SH-SY5Y (cell line): Measurements from ENCODE around the gene CADPS2.

ENCODE experiments used
- GATA2 ChIP-seq: IDR thresholded peaks from 2 replicates; pipeline ENCODE4 v1.6.1; 2011; ENCODE audit warnings: mild to moderate bottlenecking, low read depth, low read length
- GATA3 ChIP-seq: IDR thresholded peaks from 2 replicates; pipeline ENCODE4 v1.6.1; 2011; ENCODE audit warnings: low read depth, mild to moderate bottlenecking, low read length, moderate library complexity

The CADPS2 gene

GRCh38 chr7:122658856-122659255 is 227.4 kb downstream of the CADPS2 start:
- TF ChIP-seq GATA3 (no peak), GATA2 (no peak)

DNA sequence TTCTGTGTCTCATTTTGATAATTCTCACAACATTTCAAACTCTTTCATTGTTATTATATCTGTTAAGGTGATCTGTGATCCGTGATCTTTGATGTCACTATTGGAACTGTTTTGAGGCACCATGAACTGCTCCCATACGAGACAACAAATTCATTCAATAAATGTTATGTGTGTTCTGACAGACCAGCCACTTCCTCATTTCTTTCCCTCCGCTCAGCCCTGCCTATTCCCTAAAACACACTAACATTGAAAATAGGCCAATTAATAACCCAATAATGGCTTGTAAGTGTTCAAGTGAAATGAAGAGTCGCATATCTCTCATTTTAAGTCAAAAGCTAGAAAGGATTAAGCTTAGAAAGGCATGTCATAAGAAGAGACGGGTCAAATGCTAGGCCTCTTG is 232.6 kb downstream of the CADPS2 start:
- TF ChIP-seq GATA3: no peak
- no peak for TF ChIP-seq GATA2

- no peak for TF ChIP-seq GATA2
- no peak for TF ChIP-seq GATA3
Observed at GRCh38 chr7:122652876-122653275, 233.4 kb downstream of the CADPS2 start.

DNA sequence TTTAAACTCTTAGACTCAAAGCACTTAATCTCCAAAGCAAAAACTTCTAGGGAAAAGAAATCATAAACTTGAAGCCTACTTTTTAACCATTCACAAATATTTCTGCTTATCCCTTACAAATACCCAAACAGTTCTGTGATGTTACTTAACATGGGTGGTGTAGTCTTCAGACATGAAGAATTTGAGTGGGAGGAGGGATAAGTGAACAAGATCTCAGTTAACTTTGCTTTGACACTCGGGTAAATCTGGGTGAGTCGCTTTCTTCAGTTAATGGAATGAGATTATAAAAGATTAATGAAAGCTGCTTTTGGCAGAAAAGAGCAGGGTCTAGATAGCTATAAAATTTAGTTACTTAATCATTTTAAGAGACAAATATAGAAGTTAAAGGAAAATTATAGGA is 234.8 kb downstream of the CADPS2 start:
- TF ChIP-seq GATA3 (no peak), GATA2 (no peak)

- TF ChIP-seq GATA3 (no peak), GATA2 (no peak)
Observed at GRCh38 chr7:122643250-122643649, 243.0 kb downstream of the CADPS2 start.

DNA sequence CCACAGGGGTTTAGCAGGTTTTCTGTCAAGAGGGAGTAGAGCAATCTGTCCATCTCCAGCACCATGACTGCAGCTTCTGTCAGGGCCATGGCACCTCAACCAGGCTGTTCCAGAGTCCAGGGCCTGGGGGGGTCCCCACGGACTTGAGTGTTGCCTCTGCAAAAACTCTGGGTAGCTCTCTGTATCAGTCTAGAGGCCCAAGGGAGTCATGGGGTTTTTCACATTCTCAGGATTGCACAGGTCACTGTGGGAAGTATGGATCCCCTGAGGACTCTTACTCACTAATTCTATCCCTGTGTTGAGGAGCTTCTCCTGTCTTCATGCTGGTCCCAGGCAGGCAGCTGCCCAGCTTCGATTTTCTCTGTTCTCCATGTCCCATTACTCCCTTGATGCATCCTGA is 247.8 kb downstream of the CADPS2 start:
- TF ChIP-seq GATA2 (no peak), GATA3 (no peak)

DNA sequence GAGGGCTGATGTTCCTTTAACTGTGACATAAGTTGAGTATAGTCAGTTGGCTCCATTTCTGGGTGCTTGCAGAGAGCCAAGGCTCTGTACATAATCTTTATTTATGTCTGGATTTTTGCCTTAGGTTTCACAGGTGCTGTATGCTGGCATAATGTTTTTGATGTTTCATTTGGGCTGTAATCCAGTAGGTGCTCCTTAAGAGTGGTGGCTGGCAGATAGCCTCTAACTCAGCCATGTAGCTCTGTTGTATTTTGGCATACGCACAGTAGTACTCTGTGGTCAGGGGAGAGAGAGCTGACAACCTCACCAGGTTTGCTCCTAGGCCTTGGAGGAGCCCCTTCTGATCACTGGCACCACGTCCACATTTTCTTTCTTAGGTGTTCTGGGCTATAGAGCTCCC is 248.5 kb downstream of the CADPS2 start:
- TF ChIP-seq GATA3 (no peak), GATA2 (no peak)

GRCh38 chr7:122633472-122633871 is 252.8 kb downstream of the CADPS2 start:
- TF ChIP-seq GATA3 (no peak), GATA2 (no peak)

- TF ChIP-seq GATA2: no peak
- TF ChIP-seq GATA3: no peak
Observed at GRCh38 chr7:122632238-122632637, 254.0 kb downstream of the CADPS2 start.

GRCh38 chr7:122629412-122629953 is 256.8 kb downstream of the CADPS2 start:
- TF ChIP-seq GATA3 (no peak), GATA2 (no peak)

- no peak for TF ChIP-seq GATA2
- no peak for TF ChIP-seq GATA3
Observed at GRCh38 chr7:122628651-122629411, 257.4 kb downstream of the CADPS2 start.

DNA sequence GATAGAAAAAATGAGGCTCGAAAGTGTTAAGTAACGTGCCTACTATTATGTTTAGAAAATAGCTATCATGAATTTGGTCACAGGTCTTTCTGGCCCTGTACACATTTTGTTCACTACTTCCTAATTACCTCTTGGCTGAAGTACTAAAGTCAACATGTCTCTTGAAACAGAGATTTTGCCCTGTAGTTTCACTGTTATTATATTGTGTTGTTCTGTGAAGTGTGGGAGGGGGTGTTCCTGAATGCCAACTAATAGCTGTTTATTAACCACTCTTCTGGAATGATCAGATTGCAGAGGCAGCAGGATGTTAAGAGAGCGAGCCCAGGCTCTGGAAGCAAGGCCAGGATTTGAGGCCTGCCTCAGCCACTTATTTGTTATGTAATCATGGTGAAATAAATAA is 259.5 kb downstream of the CADPS2 start:
- no peak for TF ChIP-seq GATA3
- TF ChIP-seq GATA2: no peak

GRCh38 chr7:122622682-122623081 is 263.6 kb downstream of the CADPS2 start:
- no peak for TF ChIP-seq GATA3
- no peak for TF ChIP-seq GATA2

DNA sequence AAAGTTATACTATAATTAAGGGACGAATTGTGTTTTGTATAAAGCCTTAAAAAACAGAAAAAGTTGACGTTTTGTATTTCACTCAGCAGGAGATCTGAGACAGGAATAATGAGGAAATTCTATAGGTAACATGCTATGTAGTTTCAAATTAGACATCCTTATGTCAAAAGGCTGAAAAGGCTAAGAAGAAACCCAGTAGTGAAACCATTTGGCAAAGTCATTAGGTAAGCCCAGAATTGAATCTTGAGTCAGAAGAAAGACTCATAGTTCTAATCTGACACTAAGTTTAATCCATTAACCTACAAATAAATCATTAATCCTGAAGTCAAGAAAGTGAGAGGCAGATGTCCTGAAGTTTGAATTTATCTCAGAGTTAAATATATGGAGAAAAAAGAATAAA is 266.6 kb downstream of the CADPS2 start:
- TF ChIP-seq GATA3 (no peak), GATA2 (no peak)

GRCh38 chr7:122618585-122619189 is 267.6 kb downstream of the CADPS2 start:
- TF ChIP-seq GATA3: no peak
- TF ChIP-seq GATA2: no peak
